GM19240 (cell line): Measurements from ENCODE around the gene BMPR1B.

Experiments
- DNase-seq: peaks from one replicate; pipeline ENCODE4 v3.0.0; 2011; ENCODE audit warnings: low spot score; ENCODE audit not compliant: insufficient read length

Gene BMPR1B

GRCh38 chr4:94959307-94959706, 201.6 kb downstream of the BMPR1B start:
- no peak for DNase-seq

- no peak for DNase-seq
Observed at GRCh38 chr4:94960708-94961107, 203.0 kb downstream of the BMPR1B start.

- no peak for DNase-seq
Observed at GRCh38 chr4:94961420-94961819, 203.7 kb downstream of the BMPR1B start.

- no peak for DNase-seq
Observed at GRCh38 chr4:94962484-94962883, 204.7 kb downstream of the BMPR1B start.

- DNase-seq = no peak
Observed at GRCh38 chr4:94965852-94966251, 208.1 kb downstream of the BMPR1B start.

- no peak for DNase-seq
Observed at GRCh38 chr4:94968493-94968892, 210.7 kb downstream of the BMPR1B start.

- DNase-seq = no peak
Observed at GRCh38 chr4:94970650-94971049, 212.9 kb downstream of the BMPR1B start.

GRCh38 chr4:94974773-94975172, 217.0 kb downstream of the BMPR1B start:
- DNase-seq = no peak

GRCh38 chr4:94976371-94977011, 218.7 kb downstream of the BMPR1B start:
- no peak for DNase-seq

GRCh38 chr4:94978904-94979303, 221.1 kb downstream of the BMPR1B start:
- DNase-seq = no peak

- DNase-seq = no peak
Observed at GRCh38 chr4:94979621-94980020, 221.9 kb downstream of the BMPR1B start.

GRCh38 chr4:94995684-94996394, 238.1 kb downstream of the BMPR1B start:
- DNase-seq = no peak

- no peak for DNase-seq
Observed at GRCh38 chr4:95000076-95000648, 242.4 kb downstream of the BMPR1B start.

- DNase-seq = no peak
Observed at GRCh38 chr4:95004912-95005311, 247.2 kb downstream of the BMPR1B start.

GRCh38 chr4:95007998-95008397, 250.2 kb downstream of the BMPR1B start:
- DNase-seq = no peak

- no peak for DNase-seq
Observed at GRCh38 chr4:95013236-95013635, 255.5 kb downstream of the BMPR1B start.

- no peak for DNase-seq
Observed at GRCh38 chr4:95014068-95014467, 256.3 kb downstream of the BMPR1B start.

GRCh38 chr4:95017305-95018064, 259.7 kb downstream of the BMPR1B start:
- no peak for DNase-seq

- no peak for DNase-seq
Observed at GRCh38 chr4:95018785-95019184, 261.0 kb downstream of the BMPR1B start.

- no peak for DNase-seq
Observed at GRCh38 chr4:95020521-95020920, 262.8 kb downstream of the BMPR1B start.

- no peak for DNase-seq
Observed at GRCh38 chr4:95021099-95021498, 263.3 kb downstream of the BMPR1B start.

GRCh38 chr4:95023110-95023509, 265.4 kb downstream of the BMPR1B start:
- DNase-seq = no peak
